CD14-positive monocyte (primary cell): Measurements from ENCODE around the gene DEPDC5. TPM values are rescaled to one million over a fixed set of nuclear protein-coding genes. Genes with fewer than 3 reads are reported as not detected.
A peak's percentile ranks its signal among the peaks of the same experiment; 100 is the strongest.

ENCODE experiments used
- DNase-seq, 3 donors: peaks; one replicate each; pipeline ENCODE4 v3.0.0-alpha.2; 2011 to 2022
- H2AFZ ChIP-seq: 2 replicates; pipeline ENCODE4 v1.6.0; 2012; ENCODE audit warnings: mild to moderate bottlenecking, low read depth, low read length, inconsistent platforms; ENCODE audit not compliant: insufficient read depth, poor library complexity, severe bottlenecking
- H3K27ac ChIP-seq, 2 donors: 1 replicate in 1 of 2; 2 replicates in 1 of 2; pipeline ENCODE4 v1.5.1; 2012 to 2013; ENCODE audit warnings: low read length in 2 of 2, control low read depth in 1 of 2, inconsistent platforms in 1 of 2, low read depth in 1 of 2, mild to moderate bottlenecking in 1 of 2
- H3K27me3 ChIP-seq, 2 donors: one replicate each; pipeline versions ENCODE4 v1.6.0 to v1.6.1; 2011 to 2013; ENCODE audit warnings: low read length in 2 of 2; ENCODE audit not compliant: control insufficient read depth in 2 of 2, insufficient read depth in 2 of 2
- H3K36me3 ChIP-seq, 2 donors: replicated peaks in 1 of 2; 1 replicate in 1 of 2; 2 replicates in 1 of 2; pipeline versions ENCODE4 v1.5.1 to v1.6.1; 2012 to 2013; ENCODE audit warnings: low read length in 2 of 2, control low read depth in 1 of 2, inconsistent platforms in 1 of 2, mild to moderate bottlenecking in 1 of 2; ENCODE audit not compliant: insufficient read depth in 2 of 2, control insufficient read depth in 1 of 2
- H3K4me1 ChIP-seq, 2 donors: 1 replicate in 1 of 2; 2 replicates in 1 of 2; pipeline versions ENCODE4 v1.5.1 to v1.6.1; 2012 to 2013; ENCODE audit warnings: low read length in 2 of 2, control low read depth in 1 of 2, inconsistent platforms in 1 of 2, mild to moderate bottlenecking in 1 of 2, moderate library complexity in 1 of 2; ENCODE audit not compliant: insufficient read depth in 2 of 2, control insufficient read depth in 1 of 2
- H3K4me2 ChIP-seq: replicated peaks from 2 replicates; pipeline ENCODE3; 2012; ENCODE audit warnings: low read length, moderate library complexity, mild to moderate bottlenecking; ENCODE audit not compliant: poor library complexity, severe bottlenecking; ENCODE audit errors: extremely low read depth
- H3K4me3 ChIP-seq, 3 experiments: fragments of 200-600 bp in 1 of 3; sonication (generic) in 1 of 3; replicated peaks in 1 of 3; 1 replicate in 2 of 3; 2 replicates in 1 of 3; pipeline ENCODE4 v1.5.1; 2011 to 2013; ENCODE audit warnings: low read length in 3 of 3, mild to moderate bottlenecking in 3 of 3, control low read depth in 2 of 3, low read depth in 2 of 3, inconsistent platforms in 1 of 3, moderate library complexity in 1 of 3
- H3K79me2 ChIP-seq: 2 replicates; pipeline ENCODE4 v1.6.0; 2012; ENCODE audit warnings: mild to moderate bottlenecking, control low read depth, inconsistent platforms, low read length, moderate library complexity; ENCODE audit not compliant: insufficient read depth
- H3K9ac ChIP-seq: 2 replicates; pipeline ENCODE4 v1.6.0; 2017; ENCODE audit warnings: low read length, mild to moderate bottlenecking; ENCODE audit not compliant: insufficient read depth, poor library complexity, severe bottlenecking
- H3K9me3 ChIP-seq, 2 donors: replicated peaks in 1 of 2; 1 replicate in 1 of 2; 2 replicates in 1 of 2; pipeline versions ENCODE4 v1.5.1 to v1.6.1; 2012 to 2013; ENCODE audit warnings: low read length in 2 of 2, control low read depth in 1 of 2; ENCODE audit not compliant: control insufficient read depth in 1 of 2, insufficient read depth in 1 of 2
- H4K20me1 ChIP-seq: 2 replicates; pipeline ENCODE4 v1.6.0; 2012; ENCODE audit warnings: mild to moderate bottlenecking, low read length, control low read depth, moderate library complexity; ENCODE audit not compliant: insufficient read depth
- H3K27ac Mint-ChIP-seq, 7 donors: one replicate each; pipeline ENCODE4 v1.8.0; 2020; ENCODE audit warnings: mild to moderate bottlenecking in 7 of 7, mixed read lengths in 7 of 7, moderate library complexity in 6 of 7, inconsistent platforms in 2 of 7
- H3K27me3 Mint-ChIP-seq, 3 donors: one replicate each; pipeline ENCODE4 v1.8.0; 2021 to 2022; ENCODE audit warnings: low read depth in 3 of 3, mild to moderate bottlenecking in 3 of 3, mixed read lengths in 3 of 3, moderate library complexity in 3 of 3, inconsistent platforms in 1 of 3
- H3K36me3 Mint-ChIP-seq, 2 donors: one replicate each; pipeline ENCODE4 v1.8.0; 2020; ENCODE audit warnings: mixed read lengths in 2 of 2, inconsistent platforms in 1 of 2, mild to moderate bottlenecking in 1 of 2
- H3K4me1 Mint-ChIP-seq: one replicate; pipeline ENCODE4 v1.8.0; 2020; ENCODE audit warnings: mild to moderate bottlenecking, mixed read lengths
- H3K4me3 Mint-ChIP-seq, 2 donors: one replicate each; pipeline ENCODE4 v1.8.0; 2020; ENCODE audit warnings: mild to moderate bottlenecking in 2 of 2, mixed read lengths in 2 of 2, moderate library complexity in 1 of 2
- H3K9me3 Mint-ChIP-seq, 7 donors: one replicate each; pipeline ENCODE4 v1.8.0; 2020 to 2022; ENCODE audit warnings: mixed read lengths in 7 of 7, mild to moderate bottlenecking in 6 of 7, moderate library complexity in 6 of 7, inconsistent platforms in 2 of 7
- CTCF ChIP-seq: fragments of 200-600 bp; IDR thresholded peaks from one replicate; pipeline ENCODE4 v1.8.0; 2022; ENCODE audit warnings: antibody characterized with exemption, mild to moderate bottlenecking
- WGBS: methylation state at CpG from one replicate; pipeline ENCODE4 v1.1.5; 2013; ENCODE audit warnings: missing lambda C conversion rate; ENCODE audit not compliant: insufficient coverage; 5-methylcytosine and 5-hydroxymethylcytosine counted together
- intact Hi-C, 2 donors: fragments of 100-400 bp; cut with micrococcal nuclease; formaldehyde crosslinking; loops; one replicate each; pipeline versions ENCODE4 v1.15.0 to v1.15.1; 2023
- polyA plus RNA-seq, 3 donors: library from polyadenylated mRNA; depleted of rRNA in 1 of 3; unstranded in 2 of 3; stranded (reverse) in 1 of 3; fragments of 300-500 nt in 2 of 3; fragments of >200 nt in 1 of 3; fragmentation: Illumina TruSeq in 2 of 3; gene quantifications; 1 replicate in 2 of 3; 2 replicates in 1 of 3; pipeline ENCODE4 v1.2.3, GENCODE V29; 2012 to 2021

Gene DEPDC5
- polyA plus RNA-seq, 3 donors: 2.2 to 19.5 (median 4.1) TPM

GRCh38 chr22:31750365-31751284 lies 3.2 kb upstream of the DEPDC5 start:
- no peaks in the 10 kb centered on the region for H3K9me3 Mint-ChIP-seq
- H3K36me3 Mint-ChIP-seq: peaks cover 7 to 20% of the 10 kb centered on the region in 2 donors
- intact Hi-C loops: loop anchor here (5.0 to 10.0 kb wide), 6 partner anchors 73 to 263 kb away; partner anchors contain the start of genes YWHAH (in 2 of the 2), EIF4ENIF1 (in 1 of the 2), PISD (in 1 of the 2) and SFI1 (in 1 of the 2)
- WGBS: 79% methylated on average over 14 of the region's 16 CpGs
- peaks cover 0 to 2% (median 0%) of the 10 kb centered on the region in 3 donors for H3K27me3 Mint-ChIP-seq
- Histone ChIP-seq H3K27ac (peak overlapping the region in 1 of 2 donors; percentile 97), H3K4me1 (peaks cover 51 to 77% of the 10 kb centered on the region in 2 donors), H2AFZ (peak overlapping the region; percentile 93), H3K4me2 (peak overlapping the region; percentile 89), H3K36me3 (peaks cover 2 to 7% of the 10 kb centered on the region in 2 donors), H3K9ac (peak overlapping the region; percentile 99), H4K20me1 (peaks cover 9% of the 10 kb centered on the region), H3K4me3 (peak overlapping the region; percentile 11 to 92 (median 65)), H3K79me2 (peaks cover 60% of the 10 kb centered on the region), H3K9me3 (no peaks in the 10 kb centered on the region), H3K27me3 (no peaks in the 10 kb centered on the region)
- H3K4me1 Mint-ChIP-seq: peaks cover 59% of the 10 kb centered on the region
- TF ChIP-seq CTCF: no peak
- no peak for DNase-seq
- H3K27ac Mint-ChIP-seq: peak overlapping the region; percentile 89 to 95 (median 93)
- peak overlapping the region; percentile 90 to 94 for H3K4me3 Mint-ChIP-seq

GRCh38 chr22:31752096-31752847 lies 1.5 kb upstream of the DEPDC5 start:
- H4K20me1 ChIP-seq: peaks cover 4% of the 10 kb centered on the region
- H3K79me2 ChIP-seq: peaks cover 59% of the 10 kb centered on the region
- H3K27me3 ChIP-seq: no peaks in the 10 kb centered on the region
- H2AFZ ChIP-seq: peak overlapping the region; percentile 87
- peaks cover 46 to 70% of the 10 kb centered on the region in 2 donors for H3K4me1 ChIP-seq
- no peaks in the 10 kb centered on the region for H3K9me3 ChIP-seq
- peaks cover 7 to 13% of the 10 kb centered on the region in 2 donors for H3K36me3 Mint-ChIP-seq
- intact Hi-C loops: loop anchor here (5.0 to 10.0 kb wide), 6 partner anchors 75 to 265 kb away; partner anchors contain the start of genes YWHAH (in 2 of the 2), EIF4ENIF1 (in 1 of the 2), PISD (in 1 of the 2) and SFI1 (in 1 of the 2)
- H3K36me3 ChIP-seq: peaks cover 3 to 4% of the 10 kb centered on the region in 2 donors
- peak overlapping the region in 1 of 2 donors; percentile 98 for H3K27ac ChIP-seq
- no peak for TF ChIP-seq CTCF
- DNase-seq: no peak
- peak overlapping the region in 1 of 3 experiments; percentile 88 for H3K4me3 ChIP-seq
- WGBS: 93% methylated on average over 2 of the region's 7 CpGs
- H3K27me3 Mint-ChIP-seq: peaks cover 0 to 1% (median 0%) of the 10 kb centered on the region in 3 donors
- H3K9ac ChIP-seq: peak overlapping the region; percentile 89
- peak overlapping the region in 1 of 2 donors; percentile 87 for H3K4me3 Mint-ChIP-seq
- peaks cover 54% of the 10 kb centered on the region for H3K4me1 Mint-ChIP-seq
- H3K9me3 Mint-ChIP-seq: no peaks in the 10 kb centered on the region
- peak overlapping the region; percentile 81 for H3K4me2 ChIP-seq
- peak overlapping the region in 6 of 7 donors; percentile 30 to 100 (median 100) for H3K27ac Mint-ChIP-seq
